Measurements from ENCODE around the gene MUS81.
A peak's percentile ranks its signal among the peaks of the same experiment; 100 is the strongest.
"Not testable (repeated sequence)": the region's sequence is repeated elsewhere in the genome, so short reads cannot be mapped to it uniquely, and the experiment has no call there.

MUS81 gene

DNA sequence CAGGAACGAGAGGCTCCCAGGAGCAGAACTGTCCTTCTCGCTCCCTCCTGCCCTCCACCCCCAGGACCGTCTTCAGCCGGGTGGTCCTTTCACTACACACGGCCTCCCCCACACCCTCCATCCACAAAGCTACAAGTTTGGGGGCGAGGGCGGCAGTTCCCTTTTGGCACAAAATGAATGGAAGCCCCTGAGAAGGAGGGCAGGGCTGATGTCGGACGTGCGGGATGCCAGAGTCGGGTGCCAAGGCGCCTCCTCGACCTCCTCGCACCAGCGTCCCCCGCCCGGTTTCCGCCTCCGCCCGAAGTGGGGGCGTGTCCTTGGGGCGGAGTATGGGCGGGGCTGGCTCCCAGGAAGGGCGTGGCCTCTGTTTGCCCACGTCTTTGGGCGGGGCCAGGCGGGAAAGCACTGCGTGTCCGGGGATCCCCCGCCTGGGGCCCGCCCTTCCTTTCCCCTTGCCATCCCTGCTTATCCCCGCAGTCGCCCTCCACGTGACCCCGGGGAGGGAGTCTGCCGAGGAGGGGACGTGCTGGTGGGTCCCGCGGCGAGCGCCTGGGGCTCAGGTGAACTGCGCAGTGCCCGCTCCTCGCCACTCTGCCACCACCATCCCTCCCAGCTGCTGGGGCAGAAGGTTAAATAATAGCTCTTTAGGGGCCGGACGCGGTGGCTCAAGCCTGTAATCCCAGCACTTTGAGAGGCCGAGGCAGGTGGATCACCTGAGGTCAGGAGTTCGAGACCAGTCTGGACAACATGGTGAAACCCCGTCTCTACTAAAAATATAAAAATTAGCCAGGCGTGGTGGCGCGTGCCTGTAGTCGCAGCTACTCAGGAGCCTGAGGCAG lies 13.3 kb downstream of the MUS81 start:
- DNase-seq (ENCODE audit: low read depth in 2 of 2): peak; percentile 95 to 98

DNA sequence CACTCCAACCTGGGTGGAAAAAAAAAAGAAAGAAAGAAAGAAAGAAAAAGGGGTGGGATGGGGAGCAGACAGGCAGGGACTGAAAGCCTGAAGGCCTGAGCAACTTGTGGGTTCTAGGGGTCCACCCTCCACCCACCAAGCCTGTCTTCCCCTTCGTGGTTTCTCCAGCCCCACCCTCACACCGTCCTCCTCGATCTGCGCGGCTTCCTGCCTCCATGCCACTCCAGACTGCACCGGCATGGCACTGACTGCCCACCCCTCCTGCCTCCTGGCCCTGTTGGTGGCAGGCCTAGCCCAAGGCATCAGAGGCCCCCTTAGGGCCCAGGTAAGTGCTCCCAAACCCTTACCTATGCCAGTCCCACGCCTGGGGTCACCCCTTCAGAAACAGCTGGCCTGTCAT lies 19.4 kb downstream of the MUS81 start, which contains the start of gene CTSW:
Gene CTSW (plus strand): TSS at position 221 of the 400 bp plus-strand sequence. CDS start 18 bp downstream, at position 239.
- DNase-seq (ENCODE audit: low read depth in 2 of 2): no peak

GRCh38 chr11:65880027-65880426 lies 19.8 kb downstream of the MUS81 start:
- DNase-seq (ENCODE audit: low read depth in 2 of 2): no peak

GRCh38 chr11:65880844-65881421 lies 20.7 kb downstream of the MUS81 start:
- DNase-seq (ENCODE audit: low read depth in 2 of 2): no peak

DNA sequence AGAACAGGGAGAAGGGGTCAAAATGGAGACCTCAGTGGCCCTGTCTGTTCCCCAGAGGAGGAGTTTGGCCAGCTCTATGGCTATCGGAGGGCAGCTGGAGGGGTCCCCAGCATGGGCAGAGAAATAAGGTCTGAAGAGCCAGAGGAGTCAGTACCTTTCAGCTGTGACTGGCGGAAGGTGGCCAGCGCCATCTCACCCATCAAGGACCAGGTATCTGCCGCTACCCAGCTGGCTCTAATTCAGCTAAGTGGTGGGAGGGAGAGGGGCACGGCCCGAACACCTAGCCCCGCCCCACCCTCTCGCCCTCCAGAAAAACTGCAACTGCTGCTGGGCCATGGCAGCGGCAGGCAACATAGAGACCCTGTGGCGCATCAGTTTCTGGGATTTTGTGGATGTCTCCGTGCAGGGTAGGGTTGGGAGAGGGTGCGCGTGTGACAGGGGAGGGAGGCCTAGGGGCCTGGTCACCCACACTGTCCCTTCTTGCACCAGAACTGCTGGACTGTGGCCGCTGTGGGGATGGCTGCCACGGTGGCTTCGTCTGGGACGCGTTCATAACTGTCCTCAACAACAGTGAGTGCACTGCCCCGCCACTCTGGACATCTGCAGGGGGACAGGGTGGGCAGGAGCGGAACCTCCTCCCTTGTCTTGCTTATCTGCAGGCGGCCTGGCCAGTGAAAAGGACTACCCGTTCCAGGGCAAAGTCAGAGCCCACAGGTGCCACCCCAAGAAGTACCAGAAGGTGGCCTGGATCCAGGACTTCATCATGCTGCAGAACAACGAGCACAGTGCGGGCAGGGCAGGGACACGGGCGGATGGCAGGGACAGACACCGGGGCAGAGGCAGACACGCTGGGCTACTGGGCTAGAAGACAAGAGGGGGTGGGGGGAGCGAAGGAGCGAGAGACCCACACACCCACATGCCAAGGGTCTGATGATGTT lies 22.2 kb downstream of the MUS81 start:
- DNase-seq (ENCODE audit: low read depth in 2 of 2): no peak

DNA sequence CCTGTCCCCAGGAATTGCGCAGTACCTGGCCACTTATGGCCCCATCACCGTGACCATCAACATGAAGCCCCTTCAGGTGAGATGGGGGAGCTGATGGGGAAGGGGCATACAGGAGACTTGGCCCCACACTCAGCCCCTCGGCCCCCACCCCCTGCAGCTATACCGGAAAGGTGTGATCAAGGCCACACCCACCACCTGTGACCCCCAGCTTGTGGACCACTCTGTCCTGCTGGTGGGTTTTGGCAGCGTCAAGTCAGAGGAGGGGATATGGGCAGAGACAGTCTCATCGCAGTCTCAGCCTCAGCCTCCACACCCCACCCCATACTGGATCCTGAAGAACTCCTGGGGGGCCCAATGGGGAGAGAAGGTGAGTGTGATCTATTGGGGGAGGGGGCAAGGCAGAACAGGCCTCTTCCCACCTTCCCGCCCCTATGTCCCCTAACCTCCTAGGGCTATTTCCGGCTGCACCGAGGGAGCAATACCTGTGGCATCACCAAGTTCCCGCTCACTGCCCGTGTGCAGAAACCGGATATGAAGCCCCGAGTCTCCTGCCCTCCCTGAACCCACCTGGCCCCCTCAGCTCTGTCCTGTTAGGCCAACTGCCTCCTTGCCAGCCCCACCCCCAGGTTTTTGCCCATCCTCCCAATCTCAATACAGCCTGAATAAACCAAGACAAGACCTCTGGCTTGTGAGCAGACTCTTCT lies 23.0 kb downstream of the MUS81 start:
- no peak for DNase-seq (ENCODE audit: low read depth in 2 of 2)

DNA sequence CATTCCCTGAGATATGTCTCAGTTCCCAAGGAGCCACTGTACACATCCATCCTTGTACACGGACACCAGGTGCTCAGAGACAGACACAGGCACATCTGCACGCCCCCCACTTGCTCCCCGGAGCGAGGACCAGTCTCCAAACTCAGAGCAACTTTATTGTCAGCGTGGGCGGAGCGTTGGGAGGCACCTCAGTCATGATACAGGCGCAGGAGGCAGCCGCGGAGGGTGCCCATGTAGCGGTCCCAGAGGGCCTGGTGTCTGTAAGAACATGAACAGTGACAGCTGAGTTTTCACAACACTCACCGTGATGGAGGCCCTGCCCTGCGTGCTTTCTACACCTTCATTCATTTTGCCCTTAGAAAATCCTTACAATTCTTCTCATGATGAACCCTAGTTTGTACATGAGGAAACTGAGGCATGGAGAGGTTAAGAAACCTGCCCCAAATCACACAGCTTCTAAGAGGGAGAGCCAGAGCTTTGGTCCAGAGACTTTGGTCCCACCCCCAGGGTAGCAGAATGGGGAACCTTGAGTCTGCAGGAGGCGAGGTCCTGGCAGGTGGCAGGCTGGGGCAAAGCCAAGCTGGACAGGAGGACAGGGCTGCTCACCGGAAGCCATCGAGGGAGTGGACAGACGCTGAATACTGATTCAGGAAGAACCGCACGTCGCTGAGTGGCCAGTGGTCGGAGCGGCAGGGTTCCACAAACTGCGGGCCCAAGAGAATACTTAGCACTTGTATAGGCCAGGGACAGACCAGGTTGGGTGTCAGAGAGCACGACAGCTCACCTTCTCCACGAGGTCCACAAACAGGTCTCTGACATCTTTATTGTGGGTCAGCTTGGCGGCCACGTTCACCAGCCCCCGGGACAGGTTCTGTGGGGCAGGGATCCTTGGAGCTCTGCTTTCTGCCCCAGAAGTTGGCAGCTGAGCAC lies 23.8 kb downstream of the MUS81 start:
- DNase-seq (ENCODE audit: low read depth in 2 of 2): no peak

GRCh38 chr11:65884716-65885092 lies 24.5 kb downstream of the MUS81 start:
- peak; percentile 73 to 75 for DNase-seq (ENCODE audit: low read depth in 2 of 2)

GRCh38 chr11:65885231-65885630 lies 25.0 kb downstream of the MUS81 start:
- DNase-seq (ENCODE audit: low read depth in 2 of 2): no peak

DNA sequence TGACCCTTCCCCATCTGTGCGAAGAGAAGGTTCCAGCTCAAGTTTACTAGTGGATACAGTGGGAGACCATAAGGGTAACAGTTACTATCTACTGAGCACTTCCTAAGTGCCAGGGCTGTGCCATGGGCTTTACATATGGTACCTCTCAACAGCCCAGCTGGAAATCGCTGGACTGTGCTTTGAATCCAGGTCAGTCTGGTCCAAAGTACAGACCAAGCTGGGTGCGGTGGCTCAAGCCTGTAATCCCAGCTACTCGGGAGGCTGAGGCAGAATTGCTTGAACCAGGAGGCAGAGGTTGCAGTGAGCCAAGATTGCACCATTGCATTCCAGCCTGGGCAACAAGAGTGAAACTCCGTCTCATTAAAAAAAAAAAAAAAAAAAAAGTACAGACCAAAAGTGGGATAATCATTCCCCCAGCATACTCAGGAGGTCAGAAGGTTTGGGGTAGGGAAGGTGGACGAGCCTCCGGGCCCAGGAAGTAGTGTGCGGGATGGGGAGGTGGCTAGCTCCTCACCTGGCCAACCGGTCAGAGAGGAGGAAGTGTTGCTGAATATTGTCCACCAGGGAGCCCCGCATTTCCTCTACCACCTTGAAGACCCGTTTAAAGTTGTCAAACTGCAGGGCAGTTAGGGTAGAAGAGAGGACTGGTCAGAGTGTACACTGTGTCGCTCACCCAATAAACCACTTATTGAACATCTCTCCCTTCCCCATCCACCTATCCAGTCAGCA lies 25.7 kb downstream of the MUS81 start:
- DNase-seq (ENCODE audit: low read depth in 2 of 2): no peak

DNA sequence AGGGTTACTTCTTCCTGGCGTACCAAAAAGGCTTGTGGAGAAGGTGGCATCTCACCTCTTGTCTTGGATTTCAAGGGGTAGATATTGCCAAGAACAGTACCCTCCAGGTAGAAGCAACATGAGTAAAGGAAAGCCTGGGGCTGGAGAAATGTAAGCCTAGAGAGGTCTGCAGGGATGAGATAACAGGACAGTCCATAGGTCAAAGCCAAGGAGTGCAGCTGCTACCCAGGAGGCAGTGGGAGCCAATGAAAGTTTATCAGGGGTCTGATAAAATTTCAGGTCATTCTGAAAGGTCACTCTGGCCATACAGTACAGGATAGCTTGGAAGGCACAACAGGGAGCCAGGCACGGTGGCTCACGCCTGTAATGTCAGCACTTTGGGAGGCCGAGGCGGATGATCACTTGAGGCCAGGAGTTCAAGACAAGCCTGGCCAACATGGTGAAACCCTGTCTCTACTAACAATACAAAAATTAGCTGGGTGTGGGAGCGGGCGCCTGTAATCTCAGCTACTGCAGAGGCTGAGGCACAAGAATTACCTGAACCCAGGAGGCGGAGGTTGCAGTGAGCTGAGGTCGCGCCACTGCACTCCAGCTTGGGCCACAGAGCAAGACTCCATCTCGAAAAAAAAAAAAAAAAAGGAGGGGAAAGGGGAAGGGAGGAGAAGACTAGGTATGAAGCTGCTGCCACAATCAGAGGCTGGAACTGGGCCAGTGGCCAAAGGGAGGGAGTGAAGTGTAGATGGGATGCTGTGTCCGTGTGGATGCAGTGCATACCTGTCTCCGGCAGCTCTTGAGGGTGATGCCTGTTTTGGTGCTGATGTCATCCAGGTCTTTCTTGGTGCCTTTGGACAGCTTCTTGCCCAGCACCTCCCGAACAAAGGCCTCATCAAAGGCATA lies 26.8 kb downstream of the MUS81 start:
- no peak for DNase-seq (ENCODE audit: low read depth in 2 of 2)

- no peak for DNase-seq (ENCODE audit: low read depth in 2 of 2)
These were observed 27.5 kb downstream of the MUS81 start for GRCh38 chr11:65887723-65888162.

- peak; percentile 91 to 95 for DNase-seq (ENCODE audit: low read depth in 2 of 2)
These were observed 28.1 kb downstream of the MUS81 start, which contains the start of gene FIBP for GRCh38 chr11:65888163-65888814. TSS of gene FIBP (minus strand) at chr11:65888471. CDS start at chr11:65888418, 53 bp downstream.

- peak; percentile 98 to 99 for DNase-seq (ENCODE audit: low read depth in 2 of 2)
These were observed 30.3 kb downstream of the MUS81 start, which contains the start of gene CCDC85B for GRCh38 chr11:65890324-65891218. TSS of gene CCDC85B (plus strand) at chr11:65890673. CDS start at chr11:65890784, 111 bp downstream.

DNA sequence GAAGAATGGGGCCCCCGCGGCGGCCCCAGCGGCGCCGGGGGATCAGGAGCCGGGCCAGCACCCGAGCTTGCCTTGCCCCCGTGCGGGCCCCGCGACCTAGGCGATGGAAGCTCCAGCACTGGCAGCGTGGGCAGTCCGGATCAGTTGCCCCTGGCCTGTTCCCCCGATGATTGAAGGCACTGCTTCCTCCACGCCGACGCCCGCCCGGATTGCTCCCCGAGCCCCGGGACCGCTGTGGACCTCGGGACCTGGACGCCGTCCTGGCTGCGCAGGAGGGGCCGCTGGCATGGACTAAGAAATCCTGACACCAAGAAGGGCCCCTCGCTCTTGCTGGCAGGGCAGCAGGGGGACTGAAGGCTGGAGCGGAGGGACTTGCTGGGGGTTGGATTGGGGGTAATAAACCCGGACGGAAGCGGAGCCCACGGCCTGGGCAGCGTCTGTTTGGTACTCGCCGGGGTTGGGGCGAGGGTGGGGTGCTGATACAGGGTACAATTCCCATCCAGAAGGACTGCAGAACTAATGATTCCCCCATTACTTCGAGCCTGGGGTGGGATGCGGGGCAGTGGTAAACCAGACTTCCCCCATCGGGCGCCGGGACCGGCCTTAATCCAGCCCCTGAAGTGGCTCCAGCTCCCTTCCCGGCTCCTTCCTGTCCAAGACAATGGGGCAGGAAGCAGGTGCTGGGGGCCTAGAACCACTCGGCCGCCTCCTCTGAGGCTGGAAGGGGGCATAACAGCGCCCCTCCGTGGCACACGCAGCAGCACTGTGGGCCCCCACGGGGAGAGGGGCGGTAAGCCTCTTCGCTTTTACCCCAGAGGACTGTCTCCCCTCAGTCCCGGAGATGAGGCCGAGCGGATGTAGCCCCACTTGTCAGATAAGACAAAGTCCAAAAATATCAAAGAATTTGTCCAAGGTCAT lies 31.2 kb downstream of the MUS81 start:
- DNase-seq (ENCODE audit: low read depth in 2 of 2): peak; percentile 47 to 61

DNA sequence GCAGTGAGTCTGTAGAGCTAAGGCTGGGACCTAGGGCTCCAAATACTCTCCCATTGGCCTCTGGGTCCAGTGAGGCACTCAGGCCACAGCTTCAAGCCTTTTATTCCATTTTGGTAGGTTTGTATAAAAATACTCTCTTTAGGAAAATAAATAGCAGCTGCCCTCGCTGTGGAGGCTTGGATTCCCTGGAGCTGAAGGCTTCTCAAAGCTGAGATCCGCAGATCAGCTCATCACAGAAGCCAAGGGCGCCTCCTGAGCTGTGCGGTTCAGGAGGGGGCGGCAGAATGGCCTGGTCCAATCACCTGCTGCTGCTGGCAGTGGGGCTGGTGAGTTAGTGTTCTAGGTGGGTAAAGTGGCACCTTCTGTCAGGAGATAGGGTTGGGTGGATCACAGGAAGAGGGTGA lies 31.9 kb downstream of the MUS81 start:
- DNase-seq (ENCODE audit: low read depth in 2 of 2): not testable (repeated sequence)

Data from stimulated activated CD4-positive, alpha-beta T cell treated with anti-CD3 and anti-CD28 coated beads, Interleukin-1b, Interleukin-23, amount 100 ng/mL, for 4 hours (primary cell).